Liver (tissue), 9 donors: ENCODE measurements around the gene BCL2L1. TPM values are rescaled to one million over a fixed set of nuclear protein-coding genes. Genes with fewer than 3 reads are reported as not detected.

Experiments used
- DNase-seq: peaks from one replicate; pipeline ENCODE4 v3.0.0-alpha.2; 2017; ENCODE audit warnings: low spot score
- H3K27ac ChIP-seq, 2 donors: one replicate each; pipeline ENCODE4 v1.7.0; 2013; ENCODE audit warnings: inconsistent platforms in 2 of 2, low read length in 2 of 2, control low read depth in 1 of 2, low read depth in 1 of 2, mild to moderate bottlenecking in 1 of 2
- H3K27me3 ChIP-seq, 4 donors: one replicate each; pipeline versions ENCODE4 v1.6.1 to v1.7.0; 2013; ENCODE audit warnings: low read length in 3 of 4, inconsistent platforms in 1 of 4, mild to moderate bottlenecking in 1 of 4, moderate library complexity in 1 of 4; ENCODE audit not compliant: control insufficient read depth in 4 of 4, insufficient read depth in 4 of 4
- H3K36me3 ChIP-seq, 4 donors: one replicate each; pipeline versions ENCODE4 v1.6.1 to v1.7.0; 2013; ENCODE audit warnings: low read length in 3 of 4, mild to moderate bottlenecking in 3 of 4, low read depth in 1 of 4, moderate library complexity in 1 of 4; ENCODE audit not compliant: control insufficient read depth in 4 of 4, insufficient read depth in 3 of 4
- H3K4me1 ChIP-seq, 4 donors: one replicate each; pipeline versions ENCODE4 v1.6.1 to v1.7.0; 2013; ENCODE audit warnings: low read length in 3 of 4, mild to moderate bottlenecking in 3 of 4, moderate library complexity in 1 of 4; ENCODE audit not compliant: control insufficient read depth in 4 of 4, insufficient read depth in 4 of 4
- H3K4me3 ChIP-seq, 3 donors: one replicate each; pipeline versions ENCODE4 v1.6.1 to v1.7.0; 2013; ENCODE audit warnings: low read length in 3 of 3, control low read depth in 1 of 3, low read depth in 1 of 3, mild to moderate bottlenecking in 1 of 3
- H3K9ac ChIP-seq, 2 donors: one replicate each; pipeline ENCODE4 v1.7.0; 2013; ENCODE audit warnings: low read length in 2 of 2, mild to moderate bottlenecking in 2 of 2, moderate library complexity in 2 of 2, control low read depth in 1 of 2, low read depth in 1 of 2
- H3K9me3 ChIP-seq, 4 donors: one replicate each; pipeline versions ENCODE4 v1.6.1 to v1.7.0; 2013; ENCODE audit warnings: low read length in 3 of 4; ENCODE audit not compliant: control insufficient read depth in 4 of 4
- ATF3 ChIP-seq: IDR thresholded peaks from 2 replicates; pipeline ENCODE4 v1.6.1; 2016; ENCODE audit warnings: antibody characterized with exemption
- CTCF ChIP-seq: fragments of 150-350 bp; IDR thresholded peaks from 2 replicates; pipeline ENCODE4 v1.5.1; 2017; ENCODE audit warnings: improper control_type of control experiment, low read depth, low read length; ENCODE audit not compliant: missing input control
- EGR1 ChIP-seq, 2 donors: IDR thresholded peaks; 2 replicates each; pipeline ENCODE4 v1.6.1; 2016 to 2018; ENCODE audit warnings: antibody characterized with exemption in 2 of 2, low read depth in 2 of 2
- FOXA1 ChIP-seq: IDR thresholded peaks from 2 replicates; pipeline ENCODE4 v1.6.1; 2016; ENCODE audit warnings: antibody characterized with exemption
- FOXA2 ChIP-seq: IDR thresholded peaks from 2 replicates; pipeline ENCODE4 v1.6.1; 2016; ENCODE audit warnings: antibody characterized with exemption
- GABPA ChIP-seq, 2 donors: IDR thresholded peaks in 1 of 2; conservative IDR thresholded peaks in 1 of 2; 2 replicates each; pipeline ENCODE4 v1.6.1; 2016; ENCODE audit warnings: antibody characterized with exemption in 2 of 2, mild to moderate bottlenecking in 1 of 2, moderate library complexity in 1 of 2
- HNF4A ChIP-seq, 2 donors: conservative IDR thresholded peaks; 2 replicates each; pipeline ENCODE4 v1.6.1; 2016; ENCODE audit warnings: antibody characterized with exemption in 2 of 2, mild to moderate bottlenecking in 2 of 2
- HNF4G ChIP-seq: IDR thresholded peaks from 2 replicates; pipeline ENCODE4 v1.6.1; 2016; ENCODE audit warnings: antibody characterized with exemption
- JUND ChIP-seq, 2 donors: IDR thresholded peaks; 2 replicates each; pipeline ENCODE4 v1.6.1; 2016; ENCODE audit warnings: antibody characterized with exemption in 2 of 2
- MAX ChIP-seq: IDR thresholded peaks from 2 replicates; pipeline ENCODE4 v1.6.1; 2016; ENCODE audit warnings: antibody characterized with exemption
- NR2F2 ChIP-seq: IDR thresholded peaks from 2 replicates; pipeline ENCODE4 v1.6.1; 2016; ENCODE audit warnings: antibody characterized with exemption
- RAD21 ChIP-seq, 2 donors: IDR thresholded peaks; 2 replicates each; pipeline ENCODE4 v1.6.1; 2016; ENCODE audit warnings: antibody characterized with exemption in 2 of 2, mild to moderate bottlenecking in 2 of 2
- RXRA ChIP-seq, 2 donors: IDR thresholded peaks; 2 replicates each; pipeline ENCODE4 v1.6.1; 2017 to 2018; ENCODE audit warnings: antibody characterized with exemption in 2 of 2, mild to moderate bottlenecking in 1 of 2
- SP1 ChIP-seq: IDR thresholded peaks from 2 replicates; pipeline ENCODE4 v1.6.1; 2018; ENCODE audit warnings: antibody characterized with exemption, mild to moderate bottlenecking
- TAF1 ChIP-seq: conservative IDR thresholded peaks from 2 replicates; pipeline ENCODE4 v1.6.1; 2016; ENCODE audit warnings: antibody characterized with exemption, mild to moderate bottlenecking
- YY1 ChIP-seq: IDR thresholded peaks from 2 replicates; pipeline ENCODE4 v1.6.1; 2016; ENCODE audit warnings: antibody characterized with exemption, mild to moderate bottlenecking
- ZBTB33 ChIP-seq: IDR thresholded peaks from 2 replicates; pipeline ENCODE4 v1.6.1; 2016; ENCODE audit warnings: antibody characterized with exemption
- WGBS: extraction: QIAGEN DNeasy Blood & Tissue Kit; methylation state at CpG from one replicate; pipeline ENCODE4 v1.1.7; 2013; 5-methylcytosine and 5-hydroxymethylcytosine counted together
- polyA plus RNA-seq, 2 donors: library from polyadenylated mRNA; stranded (reverse) in 1 of 2; unstranded in 1 of 2; fragments of 200-250 nt in 1 of 2; fragments of >200 nt in 1 of 2; fragmentation: Nextera tagmentation in 1 of 2; extraction: Ambion mirVana in 1 of 2; gene quantifications; one replicate each; pipeline versions ENCODE4 v1.2.1 to v1.2.3, GENCODE V29; 2013 to 2015
- total RNA-seq, 2 donors: library from RNA; depleted of rRNA; stranded (reverse); fragments of >200 nt; gene quantifications; one replicate each; pipeline ENCODE4 v1.2.3, GENCODE V29; 2014
- TF ChIP-seq, protein P1 (sequence below): IDR thresholded peaks from 2 replicates; pipeline ENCODE4 v1.6.1; 2016; ENCODE audit warnings: antibody characterized with exemption, mild to moderate bottlenecking
- donor health status: healthy.
- donor health status: healthy.
- donor health status: healthy.
- donor health status: healthy.
- donor health status: healthy.

Gene BCL2L1
- total and polyA plus RNA-seq, 4 donors, result 29.7 to 124 (median 46.0) TPM

DNA sequence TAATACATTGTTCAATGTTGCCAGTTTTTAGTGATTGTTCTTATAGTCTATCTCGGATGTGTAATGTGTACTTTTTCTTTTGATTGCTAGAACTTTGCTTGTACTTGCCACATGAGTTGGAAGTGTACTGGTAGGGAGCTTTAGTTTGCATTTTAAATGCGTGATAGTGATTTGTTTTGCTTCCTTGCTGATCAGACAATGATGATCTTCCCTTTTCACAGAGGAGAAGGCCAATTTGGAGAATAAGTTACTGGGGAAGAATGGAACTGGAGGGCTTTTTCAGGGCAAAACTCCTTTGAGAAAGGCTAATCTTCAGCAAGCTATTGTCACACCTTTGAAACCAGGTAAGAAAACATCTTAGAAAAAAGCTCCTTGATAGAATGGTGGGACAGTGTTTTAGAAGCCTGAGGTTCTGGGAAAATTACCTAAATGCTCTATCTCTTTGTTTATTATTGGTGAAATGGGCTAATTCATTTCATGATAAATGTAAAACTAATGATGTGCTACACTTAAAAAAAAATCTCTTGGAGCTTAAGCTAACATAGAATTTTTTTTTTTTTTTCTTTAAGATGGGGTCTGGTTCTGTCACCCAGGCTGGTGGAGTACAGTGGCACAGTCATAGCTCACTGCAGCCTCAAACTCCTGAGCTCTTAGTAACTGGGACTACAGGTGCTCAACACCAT is 37.3 kb upstream of the BCL2L1 start:
- no peak overlapping the region for H3K27ac ChIP-seq
- no peak overlapping the region for H3K9ac ChIP-seq
- no peaks in the 10 kb centered on the region for H3K36me3 ChIP-seq
- H3K4me1 ChIP-seq, result peaks cover 0 to 4% (median 2%) of the 10 kb centered on the region in 4 donors
- WGBS, result 64% methylated on average over 2 of the region's 2 CpGs
- TF ChIP-seq FOXA1, result no peak
- no peak for TF ChIP-seq YY1
- no peak for TF ChIP-seq GABPA (IDR thresholded peaks at IDR 0.05 in 1 of 2, conservative IDR thresholded peaks at IDR 0.05 in 1 of 2)
- no peak for TF ChIP-seq HNF4A (conservative IDR thresholded peaks at IDR 0.05)
- no peak for TF ChIP-seq MAX
- no peak for TF ChIP-seq TAF1
- no peak for TF ChIP-seq NR2F2
- TF ChIP-seq, protein P1, sequence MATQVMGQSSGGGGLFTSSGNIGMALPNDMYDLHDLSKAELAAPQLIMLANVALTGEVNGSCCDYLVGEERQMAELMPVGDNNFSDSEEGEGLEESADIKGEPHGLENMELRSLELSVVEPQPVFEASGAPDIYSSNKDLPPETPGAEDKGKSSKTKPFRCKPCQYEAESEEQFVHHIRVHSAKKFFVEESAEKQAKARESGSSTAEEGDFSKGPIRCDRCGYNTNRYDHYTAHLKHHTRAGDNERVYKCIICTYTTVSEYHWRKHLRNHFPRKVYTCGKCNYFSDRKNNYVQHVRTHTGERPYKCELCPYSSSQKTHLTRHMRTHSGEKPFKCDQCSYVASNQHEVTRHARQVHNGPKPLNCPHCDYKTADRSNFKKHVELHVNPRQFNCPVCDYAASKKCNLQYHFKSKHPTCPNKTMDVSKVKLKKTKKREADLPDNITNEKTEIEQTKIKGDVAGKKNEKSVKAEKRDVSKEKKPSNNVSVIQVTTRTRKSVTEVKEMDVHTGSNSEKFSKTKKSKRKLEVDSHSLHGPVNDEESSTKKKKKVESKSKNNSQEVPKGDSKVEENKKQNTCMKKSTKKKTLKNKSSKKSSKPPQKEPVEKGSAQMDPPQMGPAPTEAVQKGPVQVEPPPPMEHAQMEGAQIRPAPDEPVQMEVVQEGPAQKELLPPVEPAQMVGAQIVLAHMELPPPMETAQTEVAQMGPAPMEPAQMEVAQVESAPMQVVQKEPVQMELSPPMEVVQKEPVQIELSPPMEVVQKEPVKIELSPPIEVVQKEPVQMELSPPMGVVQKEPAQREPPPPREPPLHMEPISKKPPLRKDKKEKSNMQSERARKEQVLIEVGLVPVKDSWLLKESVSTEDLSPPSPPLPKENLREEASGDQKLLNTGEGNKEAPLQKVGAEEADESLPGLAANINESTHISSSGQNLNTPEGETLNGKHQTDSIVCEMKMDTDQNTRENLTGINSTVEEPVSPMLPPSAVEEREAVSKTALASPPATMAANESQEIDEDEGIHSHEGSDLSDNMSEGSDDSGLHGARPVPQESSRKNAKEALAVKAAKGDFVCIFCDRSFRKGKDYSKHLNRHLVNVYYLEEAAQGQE, result no peak
- TF ChIP-seq EGR1 (IDR thresholded peaks at IDR 0.05; ENCODE audit: low read depth in 2 of 2), result no peak
- TF ChIP-seq HNF4G, result no peak
- no peak for TF ChIP-seq RAD21 (IDR thresholded peaks at IDR 0.05)
- no peak for TF ChIP-seq FOXA2
- TF ChIP-seq ATF3, result no peak
- TF ChIP-seq ZBTB33, result no peak
- TF ChIP-seq JUND (IDR thresholded peaks at IDR 0.05), result no peak
- no peak for TF ChIP-seq RXRA (IDR thresholded peaks at IDR 0.05)
- no peak for TF ChIP-seq SP1
- TF ChIP-seq CTCF, result no peak
- H3K27me3 ChIP-seq, result no peaks in the 10 kb centered on the region
- no peaks in the 10 kb centered on the region for H3K9me3 ChIP-seq
- H3K4me3 ChIP-seq, result no peak overlapping the region
- no peak for DNase-seq
